ENCODE measurements around the gene ABAT.

DNA sequence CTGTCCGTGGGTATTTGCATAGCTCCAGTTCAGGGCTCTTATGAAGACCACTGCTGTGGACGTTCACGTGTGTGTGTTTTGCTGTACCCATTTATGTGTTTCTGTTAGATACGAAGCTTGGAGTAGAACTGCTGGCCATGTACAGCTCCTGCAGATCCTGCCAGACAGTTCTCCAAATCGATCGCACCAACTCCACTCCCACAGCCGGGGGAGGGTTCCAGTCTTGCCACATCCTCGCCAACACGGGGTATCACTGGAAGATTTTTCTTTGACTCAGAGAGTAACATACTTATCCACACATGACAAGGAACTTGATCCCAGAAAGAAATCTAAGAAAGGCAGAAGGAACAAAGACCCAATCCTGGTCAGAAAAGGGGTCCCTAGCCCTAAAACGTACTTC, 85.6 kb downstream of the ABAT start:
- TF ChIP-seq, protein P1, sequence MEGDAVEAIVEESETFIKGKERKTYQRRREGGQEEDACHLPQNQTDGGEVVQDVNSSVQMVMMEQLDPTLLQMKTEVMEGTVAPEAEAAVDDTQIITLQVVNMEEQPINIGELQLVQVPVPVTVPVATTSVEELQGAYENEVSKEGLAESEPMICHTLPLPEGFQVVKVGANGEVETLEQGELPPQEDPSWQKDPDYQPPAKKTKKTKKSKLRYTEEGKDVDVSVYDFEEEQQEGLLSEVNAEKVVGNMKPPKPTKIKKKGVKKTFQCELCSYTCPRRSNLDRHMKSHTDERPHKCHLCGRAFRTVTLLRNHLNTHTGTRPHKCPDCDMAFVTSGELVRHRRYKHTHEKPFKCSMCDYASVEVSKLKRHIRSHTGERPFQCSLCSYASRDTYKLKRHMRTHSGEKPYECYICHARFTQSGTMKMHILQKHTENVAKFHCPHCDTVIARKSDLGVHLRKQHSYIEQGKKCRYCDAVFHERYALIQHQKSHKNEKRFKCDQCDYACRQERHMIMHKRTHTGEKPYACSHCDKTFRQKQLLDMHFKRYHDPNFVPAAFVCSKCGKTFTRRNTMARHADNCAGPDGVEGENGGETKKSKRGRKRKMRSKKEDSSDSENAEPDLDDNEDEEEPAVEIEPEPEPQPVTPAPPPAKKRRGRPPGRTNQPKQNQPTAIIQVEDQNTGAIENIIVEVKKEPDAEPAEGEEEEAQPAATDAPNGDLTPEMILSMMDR (IDR thresholded peaks at IDR 0.05) = no peak
- TF ChIP-seq POLR2A (IDR thresholded peaks at IDR 0.05) = no peak

Data from Peyer's patch (tissue), 4 donors.